Measurements from ENCODE around the gene CBY1. TPM values are rescaled to one million over a fixed set of nuclear protein-coding genes. Genes with fewer than 3 reads are reported as not detected.

CBY1 gene
- total RNA-seq, 1 experiment from 2014 or later: 12.9 TPM

- H3K9ac ChIP-seq (ENCODE audit: low read length): peak overlapping the region; percentile 39
- ChIA-PET POLR2A (ENCODE audit: unreplicated experiment) (interaction anchor here (0.7 to 1.0 kb wide), 3 partner anchors 9 to 478 kb away, joined by 3 to 7 read pairs (median 6); partner anchors contain the start of gene GTPBP1), CTCF (no interaction called here)
- intact Hi-C loops (cut with micrococcal nuclease): loop anchor here (2.0 kb wide), 1 partner anchor 14 kb away; no protein-coding TSS in a partner anchor
- H2AFZ ChIP-seq (ENCODE audit: low read length): no peak overlapping the region
- H3K27ac ChIP-seq (ENCODE audit: low read length): peak overlapping the region; percentile 88
- peak; percentile 54 for ATAC-seq
- peak overlapping the region; percentile 94 for H3K4me2 ChIP-seq (ENCODE audit: low read length)
- peaks cover 14% of the 10 kb centered on the region for H3F3A ChIP-seq (ENCODE audit: low read length, unreplicated experiment)
- BruUV-seq (replicated peaks): no TSS peak
- DNase-seq: peak; percentile 77
- H3K79me2 ChIP-seq (ENCODE audit: low read length): peaks cover 77% of the 10 kb centered on the region
- TF ChIP-seq EZH2phosphoT487 (IDR thresholded peaks at IDR 0.05; ENCODE audit: borderline replicate concordance, low read length): no peak
- TF ChIP-seq EZH2 (IDR thresholded peaks at IDR 0.05; ENCODE audit: low read length, unreplicated experiment): no peak
- TF ChIP-seq, protein P1, sequence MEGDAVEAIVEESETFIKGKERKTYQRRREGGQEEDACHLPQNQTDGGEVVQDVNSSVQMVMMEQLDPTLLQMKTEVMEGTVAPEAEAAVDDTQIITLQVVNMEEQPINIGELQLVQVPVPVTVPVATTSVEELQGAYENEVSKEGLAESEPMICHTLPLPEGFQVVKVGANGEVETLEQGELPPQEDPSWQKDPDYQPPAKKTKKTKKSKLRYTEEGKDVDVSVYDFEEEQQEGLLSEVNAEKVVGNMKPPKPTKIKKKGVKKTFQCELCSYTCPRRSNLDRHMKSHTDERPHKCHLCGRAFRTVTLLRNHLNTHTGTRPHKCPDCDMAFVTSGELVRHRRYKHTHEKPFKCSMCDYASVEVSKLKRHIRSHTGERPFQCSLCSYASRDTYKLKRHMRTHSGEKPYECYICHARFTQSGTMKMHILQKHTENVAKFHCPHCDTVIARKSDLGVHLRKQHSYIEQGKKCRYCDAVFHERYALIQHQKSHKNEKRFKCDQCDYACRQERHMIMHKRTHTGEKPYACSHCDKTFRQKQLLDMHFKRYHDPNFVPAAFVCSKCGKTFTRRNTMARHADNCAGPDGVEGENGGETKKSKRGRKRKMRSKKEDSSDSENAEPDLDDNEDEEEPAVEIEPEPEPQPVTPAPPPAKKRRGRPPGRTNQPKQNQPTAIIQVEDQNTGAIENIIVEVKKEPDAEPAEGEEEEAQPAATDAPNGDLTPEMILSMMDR (conservative IDR thresholded peaks at IDR 0.05; ENCODE audit: low read depth, low read length): no peak
- peak overlapping the region; percentile 85 for H3K4me3 ChIP-seq (ENCODE audit: low read length)
- no peaks in the 10 kb centered on the region; the same call in 1 of the 2 replicates for H3K36me3 ChIP-seq (ENCODE audit: low read depth, low read length)
- peaks cover 23% of the 10 kb centered on the region for H4K20me1 ChIP-seq (ENCODE audit: low read length)
- H3K4me1 ChIP-seq (ENCODE audit: insufficient read depth, low read length): peaks cover 33% of the 10 kb centered on the region
- H3K9me2 ChIP-seq (replicated peaks; ENCODE audit: low read length): no peaks in the 10 kb centered on the region
- H3K27me3 ChIP-seq (ENCODE audit: low read length): no peaks in the 10 kb centered on the region
- H3K9me3 ChIP-seq (ENCODE audit: low read length): no peaks in the 10 kb centered on the region
Observed at GRCh38 chr22:38696606-38697424, 40.4 kb downstream of the CBY1 start.

- H3K4me1 ChIP-seq (ENCODE audit: insufficient read depth, low read length): peaks cover 35% of the 10 kb centered on the region
- ATAC-seq: no peak
- no peak overlapping the region for H2AFZ ChIP-seq (ENCODE audit: low read length)
- peaks cover 23% of the 10 kb centered on the region for H4K20me1 ChIP-seq (ENCODE audit: low read length)
- no peaks in the 10 kb centered on the region for H3K27me3 ChIP-seq (ENCODE audit: low read length)
- peak overlapping the region; percentile 94 for H3K4me2 ChIP-seq (ENCODE audit: low read length)
- no peaks in the 10 kb centered on the region for H3K9me3 ChIP-seq (ENCODE audit: low read length)
- intact Hi-C loops (cut with micrococcal nuclease): loop anchor here (2.0 kb wide), 1 partner anchor 15 kb away; no protein-coding TSS in a partner anchor
- BruUV-seq (replicated peaks): no TSS peak
- H3K9me2 ChIP-seq (replicated peaks; ENCODE audit: low read length): no peaks in the 10 kb centered on the region
- TF ChIP-seq EZH2phosphoT487 (IDR thresholded peaks at IDR 0.05; ENCODE audit: borderline replicate concordance, low read length) (no peak), EZH2 (IDR thresholded peaks at IDR 0.05; ENCODE audit: low read length, unreplicated experiment) (no peak)
- TF ChIP-seq, protein P1 (conservative IDR thresholded peaks at IDR 0.05; ENCODE audit: low read depth, low read length): no peak
- H3K9ac ChIP-seq (ENCODE audit: low read length): peak overlapping the region; percentile 39
- peak overlapping the region; percentile 88 for H3K27ac ChIP-seq (ENCODE audit: low read length)
- H3K36me3 ChIP-seq (ENCODE audit: low read depth, low read length): no peaks in the 10 kb centered on the region; the same call in 1 of the 2 replicates
- H3K4me3 ChIP-seq (ENCODE audit: low read length): peak overlapping the region; percentile 85
- CTCF ChIA-PET: no interaction called here
- peaks cover 14% of the 10 kb centered on the region for H3F3A ChIP-seq (ENCODE audit: low read length, unreplicated experiment)
- DNase-seq: no peak
- H3K79me2 ChIP-seq (ENCODE audit: low read length): peaks cover 73% of the 10 kb centered on the region
- POLR2A ChIA-PET (ENCODE audit: unreplicated experiment): interaction anchor here (0.8 to 1.0 kb wide), 2 partner anchors 8 to 21 kb away, joined by 3 to 7 read pairs; partner anchors contain the start of gene GTPBP1
Observed at GRCh38 chr22:38697425-38698089, 41.1 kb downstream of the CBY1 start.

All from PC-3 (cell line).